Coronary artery (tissue), 2 donors: ENCODE measurements around the gene NEDD8.

Source experiments
- DNase-seq: peaks from one replicate; pipeline ENCODE4 v3.0.0-alpha.2; 2017; ENCODE audit warnings: low spot score
- H3K27ac ChIP-seq, 2 donors: fragments of 200-600 bp; sonication (generic); one replicate each; pipeline ENCODE4 v1.5.1; 2016 to 2019
- H3K4me3 ChIP-seq: fragments of 200-600 bp; sonication (generic); 2 replicates; pipeline ENCODE4 v1.5.1; 2016; ENCODE audit warnings: mild to moderate bottlenecking, moderate library complexity
- CTCF ChIP-seq: fragments of 200-600 bp; sonication (generic); IDR thresholded peaks from one replicate; pipeline ENCODE4 v1.5.1; 2019; ENCODE audit warnings: antibody characterized with exemption

The NEDD8 gene

GRCh38 chr14:24232121-24232644 lies at the start of gene NEDD8:
Gene NEDD8, minus strand, starts transcription at chr14:24232367. Its CDS starts 100 bp downstream, at chr14:24232267.
- TF ChIP-seq CTCF, result no peak
- Histone ChIP-seq H3K4me3 (peak within 1 kb of the TSS; percentile 97), H3K27ac (peak within 1 kb of the TSS; percentile 80 to 94)
- peak; percentile 97 for DNase-seq

- no peak for TF ChIP-seq CTCF
- Histone ChIP-seq H3K4me3 (no peak overlapping the region), H3K27ac (no peak overlapping the region)
- no peak for DNase-seq
These were observed 49.5 kb upstream of the NEDD8 start for GRCh38 chr14:24281636-24282035.

- TF ChIP-seq CTCF, result no peak
- no peak for DNase-seq
- Histone ChIP-seq H3K27ac (peak overlapping the region in 1 of 2 donors; percentile 32), H3K4me3 (no peak overlapping the region)
These were observed 48.8 kb upstream of the NEDD8 start for GRCh38 chr14:24280797-24281460.

GRCh38 chr14:24279301-24280186 lies 47.4 kb upstream of the NEDD8 start:
- TF ChIP-seq CTCF, result no peak
- no peak overlapping the region for H3K27ac ChIP-seq
- no peak for DNase-seq
- H3K4me3 ChIP-seq, result no peak overlapping the region

GRCh38 chr14:24278424-24278823 lies 46.3 kb upstream of the NEDD8 start:
- H3K4me3 ChIP-seq, result no peak overlapping the region
- TF ChIP-seq CTCF, result no peak
- no peak for DNase-seq
- no peak overlapping the region for H3K27ac ChIP-seq

GRCh38 chr14:24277606-24278321 lies 45.6 kb upstream of the NEDD8 start:
- peak overlapping the region in 1 of 2 donors; percentile 15 for H3K27ac ChIP-seq
- H3K4me3 ChIP-seq, result no peak overlapping the region
- no peak for DNase-seq
- no peak for TF ChIP-seq CTCF
